Mesothelial cell of epicardium (in vitro differentiated cells): ENCODE data around the gene NKX2-4. TPM values are rescaled to one million over a fixed set of nuclear protein-coding genes. Genes with fewer than 3 reads are reported as not detected.

Experiments
- DNase-seq, 2 experiments: peaks; one replicate each; pipeline ENCODE4 v3.0.0; 2021; ENCODE audit warnings: low spot score in 2 of 2; ENCODE audit not compliant: unreplicated experiment in 2 of 2
- H3K27ac Mint-ChIP-seq: 2 replicates; pipeline ENCODE4 v1.8.0; 2021; ENCODE audit warnings: mixed read lengths
- H3K27me3 Mint-ChIP-seq: 2 replicates; pipeline ENCODE4 v1.8.0; 2021; ENCODE audit warnings: low read depth, mixed read lengths
- H3K36me3 Mint-ChIP-seq: 2 replicates; pipeline ENCODE4 v1.8.0; 2021; ENCODE audit warnings: mixed read lengths
- H3K4me1 Mint-ChIP-seq: 2 replicates; pipeline ENCODE4 v1.8.0; 2021; ENCODE audit warnings: mixed read lengths
- H3K4me3 Mint-ChIP-seq: 2 replicates; pipeline ENCODE4 v1.8.0; 2021; ENCODE audit warnings: mild to moderate bottlenecking, moderate library complexity, mixed read lengths
- H3K9me3 Mint-ChIP-seq: 2 replicates; pipeline ENCODE4 v1.8.0; 2021; ENCODE audit warnings: mixed read lengths
- CTCF ChIP-seq: fragments of 200-600 bp; sonication (generic); IDR thresholded peaks from one replicate; pipeline ENCODE4 v1.5.0; 2021; ENCODE audit warnings: antibody characterized with exemption; ENCODE audit not compliant: unreplicated experiment
- total RNA-seq: library from RNA; stranded (reverse); gene quantifications from 3 replicates; pipeline ENCODE4 v1.2.1, GENCODE V29; 2021

Gene NKX2-4
- total RNA-seq, 1 donor from 2014 or later: not detected

- no peak for DNase-seq
- TF ChIP-seq CTCF: no peak
- no peaks in the 10 kb centered on the region for H3K4me1 Mint-ChIP-seq
- H3K27ac Mint-ChIP-seq: no peak overlapping the region
- no peak overlapping the region for H3K4me3 Mint-ChIP-seq
- no peaks in the 10 kb centered on the region for H3K9me3 Mint-ChIP-seq
- H3K27me3 Mint-ChIP-seq: no peaks in the 10 kb centered on the region
- peaks cover 41% of the 10 kb centered on the region for H3K36me3 Mint-ChIP-seq
These were observed 31.6 kb downstream of the NKX2-4 start for GRCh38 chr20:21365771-21366170.

- DNase-seq: no peak
- no peaks in the 10 kb centered on the region for H3K27me3 Mint-ChIP-seq
- H3K36me3 Mint-ChIP-seq: peaks cover 43% of the 10 kb centered on the region
- no peaks in the 10 kb centered on the region for H3K4me1 Mint-ChIP-seq
- H3K4me3 Mint-ChIP-seq: no peak overlapping the region
- no peak for TF ChIP-seq CTCF
- no peak overlapping the region for H3K27ac Mint-ChIP-seq
- no peaks in the 10 kb centered on the region for H3K9me3 Mint-ChIP-seq
These were observed 32.9 kb downstream of the NKX2-4 start for GRCh38 chr20:21364413-21364812.

GRCh38 chr20:21361266-21361665 lies 36.1 kb downstream of the NKX2-4 start:
- H3K4me1 Mint-ChIP-seq: peaks cover 3% of the 10 kb centered on the region
- peaks cover 30% of the 10 kb centered on the region for H3K36me3 Mint-ChIP-seq
- H3K27ac Mint-ChIP-seq: no peak overlapping the region
- H3K27me3 Mint-ChIP-seq: no peaks in the 10 kb centered on the region
- DNase-seq: no peak
- no peak for TF ChIP-seq CTCF
- no peaks in the 10 kb centered on the region for H3K9me3 Mint-ChIP-seq
- H3K4me3 Mint-ChIP-seq: no peak overlapping the region

GRCh38 chr20:21360705-21361104 lies 36.6 kb downstream of the NKX2-4 start:
- H3K27me3 Mint-ChIP-seq: no peaks in the 10 kb centered on the region
- H3K4me3 Mint-ChIP-seq: no peak overlapping the region
- DNase-seq: no peak
- no peaks in the 10 kb centered on the region for H3K9me3 Mint-ChIP-seq
- H3K27ac Mint-ChIP-seq: no peak overlapping the region
- no peak for TF ChIP-seq CTCF
- H3K36me3 Mint-ChIP-seq: peaks cover 32% of the 10 kb centered on the region
- peaks cover 3% of the 10 kb centered on the region for H3K4me1 Mint-ChIP-seq

GRCh38 chr20:21358737-21359136 lies 38.6 kb downstream of the NKX2-4 start:
- H3K4me3 Mint-ChIP-seq: no peak overlapping the region
- H3K27me3 Mint-ChIP-seq: no peaks in the 10 kb centered on the region
- no peak for TF ChIP-seq CTCF
- no peak overlapping the region for H3K27ac Mint-ChIP-seq
- no peak for DNase-seq
- H3K4me1 Mint-ChIP-seq: peaks cover 3% of the 10 kb centered on the region
- H3K9me3 Mint-ChIP-seq: no peaks in the 10 kb centered on the region
- peaks cover 31% of the 10 kb centered on the region for H3K36me3 Mint-ChIP-seq

GRCh38 chr20:21357844-21358243 lies 39.5 kb downstream of the NKX2-4 start:
- Mint-ChIP-seq H3K36me3 (peaks cover 25% of the 10 kb centered on the region), H3K27ac (no peak overlapping the region), H3K9me3 (no peaks in the 10 kb centered on the region), H3K4me1 (peaks cover 3% of the 10 kb centered on the region), H3K27me3 (no peaks in the 10 kb centered on the region), H3K4me3 (no peak overlapping the region)
- no peak for TF ChIP-seq CTCF
- DNase-seq: no peak
